AG10803 (cell line): Measurements from ENCODE around the gene PSMA2.

ENCODE experiments used
- DNase-seq: peaks from one replicate; pipeline ENCODE4 v3.0.0; 2010; ENCODE audit warnings: low read depth
- H3K4me3 ChIP-seq: 2 replicates; pipeline ENCODE4 v1.5.1; 2011; ENCODE audit warnings: mild to moderate bottlenecking, low read length, control low read depth
- CTCF ChIP-seq: conservative IDR thresholded peaks from 2 replicates; pipeline ENCODE4 v1.5.1; 2011; ENCODE audit warnings: mild to moderate bottlenecking, low read length, control low read depth, inconsistent platforms

Gene PSMA2

GRCh38 chr7:42869131-42870020 lies 62.6 kb downstream of the PSMA2 start:
- TF ChIP-seq CTCF = no peak
- no peak overlapping the region for H3K4me3 ChIP-seq
- no peak for DNase-seq

- TF ChIP-seq CTCF = no peak
- no peak for DNase-seq
- H3K4me3 ChIP-seq = no peak overlapping the region
Measured at GRCh38 chr7:42868480-42868879, 63.5 kb downstream of the PSMA2 start.
